Hepatocyte (in vitro differentiated cells): ENCODE measurements around the gene KCTD18. TPM values are rescaled to one million over a fixed set of nuclear protein-coding genes. Genes with fewer than 3 reads are reported as not detected.

Experiments
- DNase-seq: peaks from one replicate; pipeline ENCODE4 v3.0.0-alpha.2; 2016; ENCODE audit warnings: low spot score
- H2AFZ ChIP-seq: fragments of 200-600 bp; sonication (generic); 2 replicates; pipeline ENCODE4 v1.6.0; 2016; ENCODE audit warnings: antibody characterized with exemption, mild to moderate bottlenecking
- H3K27ac ChIP-seq: fragments of 200-600 bp; sonication (generic); 2 replicates; pipeline ENCODE4 v1.5.1; 2016; ENCODE audit warnings: mild to moderate bottlenecking
- H3K27me3 ChIP-seq: fragments of 200-600 bp; sonication (generic); 2 replicates; pipeline ENCODE4 v1.6.1; 2016
- H3K36me3 ChIP-seq: fragments of 200-600 bp; sonication (generic); replicated peaks from 2 replicates; pipeline ENCODE4 v1.5.1; 2016; ENCODE audit warnings: low read depth; ENCODE audit not compliant: insufficient read depth
- H3K4me1 ChIP-seq: fragments of 200-600 bp; sonication (generic); 2 replicates; pipeline ENCODE4 v1.5.1; 2016; ENCODE audit warnings: mild to moderate bottlenecking, moderate library complexity; ENCODE audit not compliant: insufficient read depth
- H3K4me2 ChIP-seq: fragments of 200-600 bp; sonication (generic); 2 replicates; pipeline ENCODE4 v1.6.0; 2016
- H3K4me3 ChIP-seq: fragments of 200-600 bp; sonication (generic); 2 replicates; pipeline ENCODE4 v1.5.1; 2016; ENCODE audit warnings: mild to moderate bottlenecking
- H3K79me2 ChIP-seq: fragments of 200-600 bp; sonication (generic); 2 replicates; pipeline ENCODE4 v1.6.0; 2017; ENCODE audit warnings: mild to moderate bottlenecking
- H3K9me2 ChIP-seq: fragments of 200-600 bp; sonication (generic); replicated peaks from 2 replicates; pipeline ENCODE4 v1.6.0; 2017; ENCODE audit warnings: mild to moderate bottlenecking; ENCODE audit not compliant: insufficient read depth
- H3K9me3 ChIP-seq: fragments of 200-600 bp; sonication (generic); 2 replicates; pipeline ENCODE4 v1.5.1; 2016; ENCODE audit warnings: low read depth, mild to moderate bottlenecking
- H4K20me1 ChIP-seq: fragments of 200-600 bp; sonication (generic); 2 replicates; pipeline ENCODE4 v1.6.0; 2016; ENCODE audit warnings: mild to moderate bottlenecking; ENCODE audit not compliant: insufficient read depth, poor library complexity, severe bottlenecking
- CTCF ChIP-seq: fragments of 200-600 bp; sonication (generic); IDR thresholded peaks from 2 replicates; pipeline ENCODE4 v1.5.1; 2016; ENCODE audit warnings: antibody characterized with exemption, mild to moderate bottlenecking; ENCODE audit not compliant: poor library complexity
- EZH2 ChIP-seq: fragments of 200-600 bp; sonication (generic); IDR thresholded peaks from 2 replicates; pipeline ENCODE4 v1.6.1; 2016; ENCODE audit warnings: antibody characterized with exemption, mild to moderate bottlenecking, borderline replicate concordance
- EZH2phosphoT487 ChIP-seq: fragments of 200-600 bp; sonication (generic); IDR thresholded peaks from one replicate; pipeline ENCODE4 v1.6.1; 2018; ENCODE audit warnings: antibody characterized with exemption, mild to moderate bottlenecking, low read depth, moderate library complexity; ENCODE audit not compliant: unreplicated experiment, severe bottlenecking
- WGBS: methylation state at CpG from one replicate; pipeline ENCODE4 v1.1.6; 2016; ENCODE audit warnings: low lambda C conversion rate; ENCODE audit errors: missing lambda C conversion rate; 5-methylcytosine and 5-hydroxymethylcytosine counted together
- polyA plus RNA-seq: library from polyadenylated mRNA; unstranded; fragments of >200 nt; fragmentation: Nextera tagmentation; extraction: Ambion mirVana; gene quantifications from 2 replicates; pipeline ENCODE4 v1.2.1, GENCODE V29; 2016
- total RNA-seq: library from RNA; depleted of rRNA; stranded (reverse); fragments of >200 nt; gene quantifications from 2 replicates; pipeline ENCODE4 v1.2.3, GENCODE V29; 2014

Gene KCTD18
- total and polyA plus RNA-seq, 2 experiments from 2014 or later, result 12.7 to 13.4 TPM

- DNase-seq, result no peak
- TF ChIP-seq CTCF, result no peak
- no peak for TF ChIP-seq EZH2
- no peak for TF ChIP-seq EZH2phosphoT487
- peaks cover 19% of the 10 kb centered on the region for H3K79me2 ChIP-seq
- peaks cover 5% of the 10 kb centered on the region for H3K27me3 ChIP-seq
- no peak overlapping the region for H3K4me2 ChIP-seq
- H3K9me2 ChIP-seq, result no peaks in the 10 kb centered on the region
- no peak overlapping the region for H3K4me3 ChIP-seq
- no peak overlapping the region for H3K27ac ChIP-seq
- 92% methylated on average over 2 of the region's 2 CpGs for WGBS
- no peaks in the 10 kb centered on the region for H3K9me3 ChIP-seq
- H2AFZ ChIP-seq, result no peak overlapping the region
- no peaks in the 10 kb centered on the region for H3K36me3 ChIP-seq
- no peaks in the 10 kb centered on the region for H4K20me1 ChIP-seq
- no peaks in the 10 kb centered on the region for H3K4me1 ChIP-seq
Observed at GRCh38 chr2:200523604-200524003, 13.7 kb upstream of the KCTD18 start.

DNA sequence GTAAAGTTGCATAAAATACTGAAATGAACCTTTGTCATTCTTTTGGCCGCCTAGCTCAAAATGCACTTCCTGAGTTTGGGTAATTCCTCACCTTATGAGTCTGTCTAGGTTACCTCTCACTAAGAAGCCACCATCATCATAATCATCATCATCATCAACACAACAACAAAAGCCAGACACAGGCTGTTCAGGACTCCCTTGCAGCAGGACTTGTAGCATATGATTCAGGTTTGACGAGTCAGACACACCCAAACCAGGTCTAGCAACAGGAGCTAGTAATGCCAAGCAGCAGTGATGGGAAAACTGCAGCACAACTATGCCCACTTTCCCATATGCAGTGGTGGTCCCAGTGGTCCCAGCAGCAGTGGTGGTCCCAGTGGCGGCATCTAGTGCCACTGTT, 13.3 kb upstream of the KCTD18 start:
- Histone ChIP-seq H3K4me2 (no peak overlapping the region), H3K9me2 (no peaks in the 10 kb centered on the region), H3K79me2 (peaks cover 15% of the 10 kb centered on the region), H3K4me3 (no peak overlapping the region), H3K4me1 (no peaks in the 10 kb centered on the region), H3K9me3 (no peaks in the 10 kb centered on the region), H3K27me3 (peaks cover 5% of the 10 kb centered on the region), H3K36me3 (no peaks in the 10 kb centered on the region), H3K27ac (no peak overlapping the region), H4K20me1 (no peaks in the 10 kb centered on the region), H2AFZ (no peak overlapping the region)
- no peak for TF ChIP-seq CTCF
- no peak for TF ChIP-seq EZH2
- no peak for TF ChIP-seq EZH2phosphoT487
- no peak for DNase-seq
- WGBS, result 83% methylated on average over 3 of the region's 3 CpGs

DNA sequence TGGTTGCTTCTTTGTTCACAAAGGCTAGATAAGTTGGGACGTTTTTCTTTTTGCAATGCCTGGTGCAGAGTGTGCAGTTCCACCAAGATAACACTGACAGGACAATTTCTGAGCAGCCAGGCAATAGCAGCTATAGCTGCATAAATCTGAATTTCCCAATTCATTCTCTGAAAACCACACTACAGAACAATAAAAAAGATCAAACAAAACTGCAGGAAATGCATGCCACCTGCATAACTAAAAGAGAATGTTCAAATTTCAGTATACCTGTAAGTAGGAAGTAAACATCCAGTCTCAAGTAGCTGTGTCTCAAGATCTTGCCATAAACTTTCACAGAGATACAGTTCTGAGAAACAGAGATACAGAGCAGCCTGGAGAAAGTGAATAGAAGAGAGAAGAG, 5.3 kb upstream of the KCTD18 start:
- H3K9me3 ChIP-seq, result no peaks in the 10 kb centered on the region
- no peak for TF ChIP-seq EZH2phosphoT487
- H3K27ac ChIP-seq, result no peak overlapping the region
- H3K4me3 ChIP-seq, result no peak overlapping the region
- H2AFZ ChIP-seq, result no peak overlapping the region
- no peaks in the 10 kb centered on the region for H3K9me2 ChIP-seq
- no peaks in the 10 kb centered on the region for H4K20me1 ChIP-seq
- H3K4me1 ChIP-seq, result no peaks in the 10 kb centered on the region
- no peak for DNase-seq
- 25% methylated on average over 1 of the region's 1 CpG for WGBS
- H3K27me3 ChIP-seq, result no peaks in the 10 kb centered on the region
- H3K36me3 ChIP-seq, result no peaks in the 10 kb centered on the region
- no peaks in the 10 kb centered on the region for H3K79me2 ChIP-seq
- H3K4me2 ChIP-seq, result no peak overlapping the region

GRCh38 chr2:200509235-200509611, 645 bp downstream of the KCTD18 start:
- peak overlapping the region; percentile 98 for H3K4me2 ChIP-seq
- H3K36me3 ChIP-seq, result no peaks in the 10 kb centered on the region
- H2AFZ ChIP-seq, result peak overlapping the region; percentile 90
- peaks cover 11% of the 10 kb centered on the region for H3K4me1 ChIP-seq
- TF ChIP-seq EZH2 (no peak), EZH2phosphoT487 (no peak), CTCF (no peak)
- no peaks in the 10 kb centered on the region for H3K27me3 ChIP-seq
- peaks cover 18% of the 10 kb centered on the region for H3K79me2 ChIP-seq
- no peaks in the 10 kb centered on the region for H3K9me3 ChIP-seq
- no peaks in the 10 kb centered on the region for H4K20me1 ChIP-seq
- no peaks in the 10 kb centered on the region for H3K9me2 ChIP-seq
- WGBS, result 59% methylated on average over 8 of the region's 8 CpGs
- peak; percentile 11 for DNase-seq
- peak overlapping the region; percentile 93 for H3K27ac ChIP-seq
- peak overlapping the region; percentile 83 for H3K4me3 ChIP-seq
